GM12892 (cell line): ENCODE data around the gene ABCA1.
"Not testable (repeated sequence)": the region's sequence is repeated elsewhere in the genome, so short reads cannot be mapped to it uniquely, and the experiment has no call there.

ENCODE experiments used
- DNase-seq: peaks from one replicate; pipeline ENCODE4 v3.0.0; 2011; ENCODE audit not compliant: insufficient read length
- FAIRE-seq: peaks from 2 replicates; lab custom pipeline; 2011; peaks lifted over from hg19 to GRCh38; lab: Jason Lieb, UNC
- POLR2A ChIP-seq: IDR thresholded peaks from 2 replicates; pipeline ENCODE4 v1.6.1; 2011; ENCODE audit warnings: low read depth, low read length, control low read depth
- POLR2AphosphoS5 ChIP-seq: IDR thresholded peaks from 2 replicates; pipeline ENCODE4 v1.6.1; 2011; ENCODE audit warnings: low read depth, low read length, control low read depth
- TAF1 ChIP-seq: IDR thresholded peaks from 2 replicates; pipeline ENCODE4 v1.6.1; 2011; ENCODE audit warnings: low read depth, mild to moderate bottlenecking, control low read depth, low read length, borderline replicate concordance

Gene ABCA1

DNA sequence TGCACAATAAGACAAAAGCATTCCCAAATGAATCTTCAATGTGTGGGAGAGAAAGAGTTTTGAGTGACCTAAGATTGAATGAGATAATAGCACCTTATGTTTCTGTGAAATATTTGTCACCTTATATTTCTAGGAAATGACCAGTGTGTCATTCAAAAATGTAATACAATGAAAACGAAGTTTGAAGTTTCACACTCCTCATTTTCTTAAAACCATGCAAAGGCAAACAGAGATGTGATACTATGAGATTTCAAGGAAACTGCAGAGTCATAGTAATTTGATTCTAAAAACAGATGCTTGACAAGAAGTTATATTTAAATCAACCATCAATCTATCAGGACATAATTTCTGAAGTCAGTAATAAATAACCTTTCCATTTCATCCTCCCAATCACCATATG lies 13.6 kb upstream of the ABCA1 start:
- no peak for TF ChIP-seq TAF1
- TF ChIP-seq POLR2AphosphoS5: no peak
- no peak for TF ChIP-seq POLR2A
- FAIRE-seq (no peak), DNase-seq (no peak)

DNA sequence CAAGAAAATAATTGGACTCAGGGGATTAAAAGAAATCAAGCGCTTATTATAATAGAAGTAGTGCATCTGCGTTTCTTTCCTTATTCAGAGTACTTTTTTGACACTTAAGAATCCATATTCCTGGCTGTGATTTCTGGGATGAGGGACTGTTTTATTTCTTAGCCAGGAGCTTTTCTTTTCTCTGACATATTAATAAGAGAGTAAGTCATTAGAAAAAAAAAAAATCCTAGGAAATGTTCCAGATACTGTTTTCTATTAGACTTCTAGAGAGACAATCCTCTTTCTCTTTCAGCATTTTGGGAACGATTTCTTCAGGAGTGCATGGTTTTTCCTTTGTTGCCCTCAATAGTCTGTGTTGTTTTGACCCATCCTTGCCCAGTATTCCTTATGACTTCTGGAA lies 8.3 kb upstream of the ABCA1 start:
- DNase-seq (no peak), FAIRE-seq (no peak)
- TF ChIP-seq POLR2AphosphoS5: no peak
- no peak for TF ChIP-seq TAF1
- TF ChIP-seq POLR2A: no peak

DNA sequence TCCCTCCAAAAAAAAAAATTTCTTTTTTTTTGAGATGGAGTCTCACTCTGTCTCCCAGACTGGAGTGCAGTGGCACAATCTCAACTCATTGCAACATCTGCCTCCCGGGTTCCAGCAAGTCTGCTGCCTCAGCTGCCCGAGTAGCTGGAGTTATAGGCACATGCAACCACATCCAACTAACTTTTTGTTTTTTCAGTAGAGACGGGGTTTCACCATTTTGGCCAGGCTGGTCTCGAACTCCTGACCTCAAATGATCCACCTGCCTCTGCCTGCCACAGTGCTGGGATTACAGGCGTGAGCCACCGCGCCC lies 7.5 kb upstream of the ABCA1 start:
- DNase-seq, FAIRE-seq: not testable (repeated sequence)

DNA sequence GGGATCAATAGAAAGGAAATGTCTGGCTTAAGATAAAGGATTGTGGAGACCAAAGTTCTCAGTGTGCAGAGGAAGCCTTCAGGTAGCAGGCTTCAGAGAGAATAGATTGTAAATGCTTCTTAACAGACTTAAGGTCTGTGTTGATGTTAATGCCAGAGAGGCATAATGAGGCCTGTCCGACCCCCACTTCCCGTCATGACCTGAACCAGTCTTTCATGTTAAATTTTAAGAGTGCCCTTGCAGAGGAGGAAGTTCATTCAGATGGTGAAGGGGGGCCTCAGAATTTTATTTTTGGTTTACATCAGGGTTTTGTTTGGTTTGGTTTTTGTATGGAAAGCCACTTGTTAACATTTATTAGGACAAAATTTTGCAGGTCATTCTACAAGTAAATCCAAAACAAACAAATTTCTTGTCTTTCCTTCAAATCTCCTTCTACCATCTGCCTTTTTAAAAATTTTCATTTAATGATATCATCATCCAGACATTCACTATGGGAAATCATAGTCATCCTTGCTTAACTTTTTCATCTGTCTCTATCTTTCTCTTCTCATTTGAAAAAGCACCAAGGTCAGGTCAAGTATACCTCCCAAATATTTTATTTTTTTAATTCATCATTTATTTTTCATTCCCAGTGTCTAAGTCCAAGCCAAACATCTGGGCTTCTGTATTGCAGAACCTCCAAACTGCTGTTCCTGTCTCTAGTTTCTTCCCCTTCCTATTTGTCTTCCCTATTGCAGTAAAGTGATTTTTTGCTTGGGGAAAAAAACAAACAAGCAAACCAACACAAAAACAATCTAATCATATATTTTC lies 6.9 kb upstream of the ABCA1 start:
- TF ChIP-seq POLR2AphosphoS5 (no peak), POLR2A (no peak), TAF1 (no peak)
- DNase-seq (no peak), FAIRE-seq (no peak)

DNA sequence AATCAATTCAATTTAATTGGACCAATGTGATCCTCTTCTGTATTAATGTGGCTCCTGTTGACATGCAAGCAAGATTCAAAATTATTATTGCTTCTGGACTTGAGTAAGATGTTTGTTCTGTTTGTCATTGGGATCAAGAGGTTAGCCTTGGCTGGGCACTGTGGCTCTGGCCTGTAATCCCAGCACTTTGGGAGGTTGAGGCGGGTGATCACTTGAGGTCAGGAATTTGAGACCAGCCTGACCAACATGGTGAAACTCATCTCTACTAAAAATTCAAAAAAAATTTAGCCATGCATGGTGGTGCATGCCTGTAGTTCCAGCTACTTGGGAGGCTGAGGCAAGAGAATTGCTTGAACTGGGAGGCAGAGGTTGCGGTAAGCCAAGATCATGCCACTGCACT lies 5.1 kb upstream of the ABCA1 start:
- not testable (repeated sequence) for DNase-seq, FAIRE-seq

DNA sequence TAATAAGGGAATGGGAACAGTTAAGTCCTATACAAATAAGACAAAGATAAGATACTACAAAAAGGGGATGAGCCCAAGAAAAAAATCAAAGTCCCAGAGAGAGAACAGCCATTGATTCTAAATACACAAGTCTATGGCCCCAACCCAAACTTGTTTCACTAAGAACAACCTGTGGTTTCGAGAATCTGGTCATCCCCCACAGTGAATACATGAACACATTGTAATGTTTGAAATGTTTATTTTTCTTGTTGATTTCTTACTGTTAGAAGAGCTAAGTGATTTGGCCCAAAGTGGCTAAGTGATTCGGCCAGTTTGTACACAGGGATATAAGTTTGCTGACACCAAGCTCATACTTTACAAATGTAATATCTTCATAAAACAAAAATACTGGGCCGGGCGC lies 3.3 kb upstream of the ABCA1 start:
- TF ChIP-seq POLR2AphosphoS5: no peak
- TF ChIP-seq POLR2A: no peak
- no peak for TF ChIP-seq TAF1
- FAIRE-seq: no peak
- no peak for DNase-seq

DNA sequence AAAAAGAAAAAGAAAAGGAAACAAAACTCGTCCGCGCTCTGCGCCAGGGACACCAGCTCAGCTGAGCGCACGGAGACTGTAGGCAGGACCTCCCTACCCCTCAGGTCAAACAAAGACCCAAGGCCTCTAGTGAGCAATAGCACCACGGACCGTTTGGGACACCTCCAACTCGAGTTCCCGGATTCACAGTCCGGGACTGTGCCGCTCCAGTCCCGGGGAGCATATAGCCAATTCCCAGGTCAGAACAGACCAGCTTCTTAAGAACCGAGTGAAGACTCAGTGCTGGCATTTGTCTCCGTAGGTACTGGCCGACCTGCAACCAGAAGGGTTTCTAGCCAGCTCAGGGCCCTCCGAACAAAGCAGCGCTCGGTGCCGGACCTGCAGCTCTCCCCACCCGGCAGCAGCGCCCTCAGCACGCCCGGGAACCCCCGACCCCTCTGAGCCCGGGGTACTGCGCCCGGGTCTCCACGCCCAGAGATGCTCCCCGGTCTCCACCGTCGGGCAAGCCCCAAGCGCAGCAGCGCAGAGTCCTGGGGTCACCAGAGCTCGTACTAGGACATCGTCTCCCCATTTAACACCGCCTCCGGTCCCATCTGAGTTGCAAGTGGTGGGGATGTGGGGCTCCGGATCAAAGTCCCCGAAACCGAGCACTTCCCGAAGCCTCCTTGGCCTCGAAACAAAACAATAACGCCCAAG lies 591 bp downstream of the ABCA1 start:
- peak; percentile 30 for DNase-seq
- peak; percentile 24 for FAIRE-seq
- TF ChIP-seq TAF1: no peak
- no peak for TF ChIP-seq POLR2AphosphoS5
- TF ChIP-seq POLR2A: no peak

DNA sequence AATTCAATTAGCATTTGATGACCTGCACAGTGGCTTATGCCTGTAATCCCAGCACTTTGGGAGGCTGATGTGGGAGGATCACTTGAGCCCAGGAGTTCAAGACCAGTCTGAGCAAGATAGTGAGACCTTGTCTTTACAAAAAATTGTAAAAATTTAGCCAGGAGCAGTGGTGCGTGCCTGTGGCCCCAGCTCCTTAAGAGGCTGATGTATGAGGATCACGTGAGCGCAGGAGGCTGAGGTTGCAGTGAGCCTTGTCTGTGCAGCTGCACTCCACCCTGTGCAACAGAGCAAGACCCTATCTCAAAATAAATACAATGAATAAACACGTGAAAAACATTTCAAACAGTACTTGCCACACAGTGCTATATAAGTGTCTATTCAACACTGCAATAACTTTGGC lies 4.2 kb downstream of the ABCA1 start:
- TF ChIP-seq POLR2AphosphoS5 (no peak), POLR2A (no peak), TAF1 (no peak)
- no peak for FAIRE-seq
- DNase-seq: no peak

DNA sequence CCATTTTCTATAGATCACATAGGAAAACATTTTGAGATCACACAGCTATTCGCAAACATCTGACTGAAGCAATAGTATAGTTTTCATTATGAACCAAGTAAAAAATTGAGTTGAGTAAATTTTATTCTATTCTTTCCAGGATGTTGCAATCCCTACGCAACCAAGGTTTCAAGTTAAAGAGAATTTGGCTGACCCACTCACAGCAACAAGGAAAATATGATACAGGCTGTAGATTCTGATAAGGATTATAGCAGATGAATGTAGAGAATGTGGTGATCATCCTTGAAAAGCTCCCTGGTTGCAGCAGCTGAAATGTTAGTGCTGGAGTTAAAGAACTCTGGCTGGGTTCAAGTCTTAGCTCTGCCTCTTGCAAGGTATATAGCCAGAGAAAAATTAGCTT lies 4.7 kb downstream of the ABCA1 start:
- DNase-seq: no peak
- no peak for FAIRE-seq
- no peak for TF ChIP-seq POLR2AphosphoS5
- TF ChIP-seq POLR2A: no peak
- TF ChIP-seq TAF1: no peak

DNA sequence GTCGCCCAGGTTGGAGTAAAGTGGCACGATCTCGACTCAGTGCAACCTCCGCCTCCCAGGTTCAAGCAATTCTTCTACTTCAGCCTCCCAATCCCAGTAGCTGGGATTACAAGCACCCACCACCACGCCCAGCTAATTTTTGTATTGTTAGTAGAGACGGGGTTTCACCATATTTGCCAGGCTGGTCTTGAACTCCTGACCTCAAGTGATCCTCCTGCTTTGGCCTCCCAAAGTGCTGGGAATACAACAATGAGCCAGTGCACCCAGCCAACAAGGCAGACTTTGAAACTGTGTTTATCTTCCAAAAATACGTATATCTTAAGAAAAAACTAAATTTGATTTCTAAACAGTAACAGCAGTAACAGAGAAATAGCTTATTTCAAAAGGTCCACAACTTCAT lies 5.2 kb downstream of the ABCA1 start:
- FAIRE-seq, DNase-seq: not testable (repeated sequence)

DNA sequence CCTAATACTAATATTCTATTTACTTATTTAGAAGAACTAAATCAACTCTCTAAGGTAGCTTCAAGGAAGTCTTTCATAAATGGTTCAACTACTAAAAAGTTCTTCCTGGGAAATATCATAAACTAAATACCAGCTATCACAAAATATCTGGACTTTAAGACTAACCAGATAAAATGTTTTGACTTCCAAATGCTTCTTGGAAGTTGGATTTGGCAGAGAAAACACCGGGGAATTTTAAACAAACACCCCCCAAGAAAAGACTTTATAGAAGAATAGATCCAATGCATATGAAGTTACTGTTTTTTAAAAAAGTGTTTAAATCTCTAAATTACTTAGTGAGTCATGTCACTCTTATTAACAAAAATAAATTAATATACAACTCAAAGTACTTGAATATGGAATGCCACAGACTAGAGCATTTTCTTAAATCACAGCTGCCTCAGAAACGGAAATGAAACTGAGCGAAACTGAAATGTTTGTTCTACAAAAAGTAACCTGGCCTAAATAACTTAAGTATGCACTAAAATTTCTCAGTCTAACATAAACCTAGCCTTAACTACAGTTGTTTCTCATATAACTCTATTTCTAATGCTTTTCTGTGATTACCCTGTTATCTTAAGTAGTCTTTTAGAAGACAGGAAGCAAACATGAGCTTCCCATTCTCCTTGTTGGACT lies 6.8 kb downstream of the ABCA1 start:
- FAIRE-seq: no peak
- DNase-seq: no peak
- TF ChIP-seq POLR2AphosphoS5 (no peak), POLR2A (no peak), TAF1 (no peak)

DNA sequence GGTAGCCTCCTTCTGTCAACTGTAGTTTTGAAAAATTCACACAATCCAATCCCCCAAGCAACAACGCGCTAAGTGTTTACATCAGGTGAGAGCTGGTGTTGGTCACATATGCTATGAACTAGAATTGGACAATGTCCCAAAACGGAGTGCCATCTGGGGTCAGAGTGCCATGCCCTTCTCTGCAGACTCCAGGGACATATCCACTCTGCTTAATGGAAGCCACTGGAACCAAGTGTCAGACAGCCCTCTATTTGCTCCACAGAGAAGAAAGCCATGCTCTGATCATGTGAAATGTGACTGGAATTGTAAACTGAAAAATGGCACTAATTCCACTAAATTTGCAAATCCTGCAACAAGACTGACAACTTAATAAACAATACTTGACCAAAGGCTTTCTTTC lies 12.2 kb downstream of the ABCA1 start:
- TF ChIP-seq POLR2A (no peak), POLR2AphosphoS5 (no peak), TAF1 (no peak)
- FAIRE-seq (no peak), DNase-seq (no peak)
